Putamen (tissue), 1 donor: ENCODE results near the gene NFATC4.

Experiments used
- DNase-seq: peaks from one replicate; pipeline ENCODE4 v3.0.0-alpha.2; 2016; ENCODE audit warnings: low spot score

The NFATC4 gene

DNA sequence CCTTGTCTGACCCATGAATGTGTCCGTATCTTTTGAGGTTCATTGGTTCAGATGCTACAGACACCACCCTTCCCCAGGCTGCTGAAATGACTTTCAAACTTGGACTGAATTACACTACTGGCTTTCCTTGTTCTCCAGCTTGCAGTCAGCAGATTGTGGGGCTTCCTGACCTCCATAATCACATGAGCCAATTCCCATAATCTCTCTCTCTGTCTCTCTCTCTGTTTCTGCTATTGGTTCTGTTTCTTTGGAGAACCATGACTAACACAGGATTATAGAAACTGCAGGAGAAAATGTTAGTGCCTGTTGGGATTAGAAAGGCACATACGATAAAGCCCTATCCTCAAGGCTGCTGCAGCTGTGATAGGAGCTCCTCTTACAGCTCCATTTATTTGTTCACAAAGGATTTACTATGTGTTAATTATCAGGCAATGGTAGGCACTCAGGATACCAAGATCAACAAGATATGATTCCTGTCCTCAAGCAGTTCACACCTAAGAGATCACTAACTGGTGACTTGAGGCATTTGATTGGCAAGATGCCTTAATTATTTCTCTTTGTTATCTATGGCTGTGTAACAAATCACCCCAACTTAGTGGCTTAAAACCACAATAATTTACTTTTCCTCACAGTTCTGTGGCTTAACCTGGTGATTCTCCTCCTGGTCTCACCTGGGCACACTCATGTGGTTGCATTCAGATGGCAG, 20.6 kb downstream of the NFATC4 start:
- no peak for DNase-seq

DNA sequence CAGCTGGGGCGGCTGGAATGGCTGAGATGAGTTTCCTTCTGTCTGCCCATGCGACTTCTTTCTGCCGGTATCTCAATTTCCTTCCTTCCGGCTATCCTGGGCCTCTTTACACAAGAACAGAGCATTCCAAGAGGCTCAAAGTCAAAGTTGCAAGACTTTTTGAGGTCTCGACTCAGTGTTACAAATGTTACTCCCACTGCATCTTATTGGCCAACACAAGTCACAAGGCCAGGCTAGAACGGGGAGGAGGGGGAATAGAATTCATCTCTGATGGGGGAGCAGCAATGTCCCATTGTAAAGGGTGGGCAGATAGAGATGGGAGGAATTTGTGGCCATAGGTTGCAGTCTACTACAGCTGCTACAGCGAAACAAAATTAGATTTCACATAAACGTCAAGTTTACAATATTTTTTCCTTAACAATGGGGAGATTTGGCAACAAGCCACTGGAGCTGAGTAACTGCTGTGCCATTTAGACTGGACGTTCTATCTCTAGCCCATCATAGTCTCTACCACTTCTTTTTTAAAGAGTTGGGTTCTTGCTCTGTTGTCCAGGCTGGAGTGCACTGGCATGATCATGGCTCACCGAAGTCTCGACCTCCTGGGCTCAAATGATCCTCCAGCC, 21.4 kb downstream of the NFATC4 start:
- DNase-seq, result no peak

DNA sequence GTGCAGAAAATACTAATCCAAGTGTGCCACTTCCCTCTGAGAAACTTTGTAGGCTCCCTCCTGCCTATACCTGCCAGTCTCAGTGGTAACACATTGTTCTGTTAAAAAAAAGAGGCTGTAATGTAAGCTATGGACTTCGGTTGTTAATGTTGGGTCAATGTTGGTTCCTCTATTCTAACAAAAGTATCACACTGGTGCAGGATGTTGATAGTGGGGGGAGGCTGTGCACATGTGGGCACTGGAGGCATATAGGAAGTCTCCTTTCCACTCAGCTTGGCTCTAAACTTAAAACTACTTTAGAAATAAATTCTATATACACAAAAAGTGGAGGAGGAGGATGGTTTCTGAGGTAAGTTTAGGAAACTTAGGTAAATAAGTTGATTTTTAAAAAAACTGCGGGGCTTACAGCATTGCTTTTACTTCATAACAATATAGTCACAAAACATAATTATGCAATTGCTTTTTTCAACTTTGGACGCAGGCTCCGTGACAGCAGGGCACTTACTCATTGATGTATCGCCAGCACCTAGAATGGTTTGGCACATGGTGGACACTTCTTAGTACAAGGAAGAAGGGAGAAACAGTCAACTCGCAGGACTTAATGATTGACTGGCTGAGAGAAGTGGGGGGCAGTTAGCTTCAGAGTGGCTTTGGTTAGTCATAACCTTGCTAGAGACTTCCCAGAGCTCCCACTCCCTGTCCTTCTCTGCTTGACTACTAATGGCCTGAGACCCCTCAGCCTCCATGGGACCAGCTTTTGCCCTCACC, 22.9 kb downstream of the NFATC4 start:
- DNase-seq, result no peak

DNA sequence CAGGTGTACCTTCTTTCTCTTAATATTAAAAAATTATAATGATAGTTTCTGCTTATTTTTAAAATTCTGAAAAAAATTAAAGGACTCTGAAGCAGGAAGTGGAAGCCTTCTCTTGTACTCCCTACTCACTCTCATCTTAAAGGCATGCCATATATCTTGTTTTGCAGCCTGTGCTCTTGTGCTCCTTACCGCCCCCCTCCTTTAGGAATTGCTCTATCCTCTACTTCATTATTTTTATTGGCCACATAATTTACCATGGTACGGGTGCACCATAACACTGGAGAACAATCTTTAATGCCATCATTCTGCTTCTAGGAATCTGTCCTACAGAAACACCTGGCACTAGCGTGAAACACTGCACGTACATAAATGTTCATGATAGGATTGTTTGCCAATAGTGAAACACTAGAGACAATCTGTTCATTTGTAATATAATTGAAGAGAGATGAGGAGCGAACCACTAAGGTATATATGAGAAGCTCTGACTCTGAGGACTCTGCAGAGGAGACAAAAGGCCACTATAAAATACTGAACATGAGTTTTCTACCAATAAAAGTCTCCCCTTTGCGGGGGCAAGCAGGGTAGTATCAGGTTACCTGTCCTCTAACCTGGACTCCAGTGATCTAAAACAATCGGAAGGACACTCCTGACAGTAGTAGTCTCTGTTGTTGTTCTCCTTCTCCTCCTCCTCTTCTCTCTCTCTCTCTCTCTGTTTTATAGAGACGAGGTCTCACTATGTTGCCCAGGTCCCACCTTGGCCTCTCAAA, 24.5 kb downstream of the NFATC4 start:
- DNase-seq, result no peak

DNA sequence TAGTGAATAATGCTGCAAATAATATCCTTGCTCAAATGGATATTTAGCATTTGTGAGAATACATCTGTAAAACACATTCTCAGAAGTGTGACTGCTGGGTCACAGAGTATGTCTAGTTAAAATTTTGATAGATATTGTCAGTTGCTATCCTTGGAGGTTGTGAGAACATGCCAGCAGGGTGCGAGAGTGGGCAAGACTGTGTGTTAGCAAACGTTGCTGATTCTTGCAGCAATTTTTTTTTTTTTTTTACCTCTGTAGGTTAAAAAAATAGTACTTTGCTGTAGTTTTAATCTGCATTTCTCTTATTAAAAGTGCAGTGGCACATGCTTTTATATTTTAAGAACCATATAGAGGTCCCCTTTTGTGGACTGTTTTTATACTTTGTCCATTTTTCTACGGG, 26.3 kb downstream of the NFATC4 start:
- DNase-seq, result no peak

DNA sequence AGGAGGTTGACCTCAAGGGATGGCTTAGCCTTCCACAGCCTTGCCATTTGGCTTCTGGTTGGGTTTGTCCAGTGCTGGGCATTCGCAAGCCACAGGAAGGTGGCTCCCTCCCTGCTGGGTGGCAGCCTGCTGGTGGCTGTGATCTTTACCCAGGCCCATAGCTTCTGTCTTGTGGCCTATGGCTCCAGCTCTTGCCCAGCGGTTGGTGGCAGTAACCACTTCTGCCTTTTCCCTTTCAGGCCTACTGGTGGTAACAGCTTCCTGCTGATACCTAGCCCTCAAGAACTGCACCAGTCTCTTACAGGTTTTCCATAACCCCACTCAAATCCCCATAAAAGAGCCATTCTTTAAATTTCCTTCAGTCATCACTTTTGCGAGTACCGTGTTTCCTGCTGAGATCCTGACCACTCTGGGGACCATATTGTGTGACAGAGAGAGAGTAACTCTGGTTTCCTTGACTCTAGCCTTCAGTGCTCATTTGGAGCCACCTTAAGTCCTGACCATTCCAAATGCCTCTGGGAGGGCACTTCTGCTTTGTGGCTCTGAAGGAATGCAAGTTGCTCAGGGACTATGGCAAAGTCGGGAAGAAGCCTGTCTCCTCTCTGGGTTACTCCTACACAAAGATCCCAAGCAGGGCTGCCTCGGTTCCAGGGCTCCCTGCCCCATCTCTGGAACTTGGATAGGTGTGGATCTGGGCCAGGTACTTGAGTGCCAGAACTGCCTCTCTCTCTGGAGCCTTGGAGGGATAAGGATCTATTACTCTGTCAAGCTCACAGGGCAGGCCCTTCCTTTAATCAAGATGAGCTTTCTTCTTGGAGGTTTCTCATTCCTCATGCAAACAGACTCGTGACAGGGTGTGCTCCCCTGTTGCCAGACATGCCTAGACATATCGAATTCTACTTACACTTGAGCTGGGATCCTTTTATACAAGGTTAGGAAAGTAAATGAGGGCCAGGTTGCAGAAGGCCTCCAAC, 27.9 kb downstream of the NFATC4 start:
- no peak for DNase-seq

DNA sequence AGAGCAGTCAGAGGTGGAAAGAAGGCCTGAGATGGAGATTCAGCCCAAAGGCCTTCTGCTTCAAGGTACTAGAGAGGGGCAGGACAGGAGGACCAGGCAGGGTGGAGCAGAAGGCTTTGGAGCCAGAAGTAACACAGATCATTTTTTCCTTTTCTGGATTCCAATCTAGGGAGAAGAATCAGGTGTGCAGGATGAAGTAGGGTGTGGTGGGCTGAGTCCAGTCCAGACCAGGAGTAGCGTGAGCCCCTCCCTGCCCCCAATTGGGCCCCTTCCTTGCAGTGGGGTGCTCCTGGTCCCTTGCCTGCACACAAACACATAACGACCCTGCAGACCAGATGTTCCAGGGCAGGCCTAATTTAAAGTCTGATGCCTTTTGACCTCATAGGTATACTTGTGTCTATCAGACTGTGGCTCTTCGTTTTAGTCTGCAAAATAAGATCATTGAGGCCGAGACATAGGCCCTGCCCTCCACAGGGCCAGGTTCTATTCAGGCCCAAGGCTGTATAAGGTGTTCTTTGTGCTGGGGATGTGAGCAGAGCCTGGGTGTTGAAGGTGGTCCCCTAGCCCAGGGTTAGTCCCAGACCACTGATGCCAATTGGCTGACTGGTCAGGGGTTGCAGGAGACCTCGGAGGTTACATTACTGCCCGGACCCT, 29.8 kb downstream of the NFATC4 start:
- no peak for DNase-seq

DNA sequence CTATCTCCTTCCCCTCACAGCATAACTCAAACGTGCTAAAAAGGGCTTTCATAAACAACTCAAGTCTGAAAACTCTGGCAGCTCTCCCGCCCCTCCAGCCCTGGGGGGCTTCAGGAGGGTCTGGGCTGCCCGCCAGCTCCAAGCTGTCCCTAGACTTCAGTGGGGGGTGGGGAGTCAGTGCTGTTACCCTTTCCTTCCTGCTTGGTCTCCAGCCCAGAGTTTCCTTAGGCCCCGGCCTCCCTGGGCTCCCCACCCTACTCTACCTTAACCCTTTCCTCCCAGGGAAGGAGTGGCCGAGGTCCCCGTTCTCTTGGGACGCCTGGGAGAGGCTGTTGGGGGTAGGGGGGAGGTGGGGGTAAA, 30.3 kb downstream of the NFATC4 start:
- no peak for DNase-seq

DNA sequence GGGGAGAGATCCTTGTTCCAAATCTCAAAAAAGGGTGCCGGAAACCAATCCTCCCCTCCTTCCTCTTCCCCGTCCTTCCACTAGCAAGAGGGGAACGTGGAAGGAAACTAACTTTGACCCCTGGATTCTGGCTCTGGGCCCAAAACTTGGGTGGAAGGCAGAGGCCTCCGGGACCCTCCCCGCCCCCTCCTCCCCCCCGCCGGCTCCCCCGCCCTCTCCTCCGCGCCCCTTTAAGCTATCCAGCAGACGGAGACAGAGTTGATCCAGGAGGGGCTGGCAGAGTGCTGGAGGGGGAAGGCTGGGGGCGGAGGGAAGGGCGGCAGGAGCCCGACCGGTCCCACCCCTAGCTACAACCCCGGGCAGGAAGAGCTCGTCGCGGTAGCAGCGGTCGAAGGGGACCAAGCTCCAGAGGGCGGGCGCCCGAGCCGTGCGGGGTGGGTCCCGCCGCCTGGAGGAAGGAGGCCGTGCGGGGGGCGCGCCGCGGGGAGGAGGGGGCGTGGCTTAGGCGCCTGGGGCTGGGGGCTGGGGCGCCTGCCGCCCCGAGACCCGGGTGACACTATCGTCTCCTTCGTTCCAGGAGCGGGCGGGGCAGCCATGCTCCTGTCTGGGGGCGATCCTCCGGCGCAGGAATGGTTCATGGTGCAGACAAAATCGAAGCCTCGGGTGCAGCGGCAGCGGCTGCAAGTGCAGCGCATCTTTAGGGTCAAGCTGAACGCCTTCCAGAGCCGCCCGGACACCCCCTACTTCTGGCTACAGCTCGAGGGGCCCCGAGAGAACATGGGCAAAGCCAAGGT, 30.9 kb downstream of the NFATC4 start, which contains the start of gene NYNRIN:
Gene NYNRIN (plus strand): TSS at position 351 of the 794 bp plus-strand sequence. CDS start 244 bp downstream, at position 595.
- peak; percentile 11 for DNase-seq

DNA sequence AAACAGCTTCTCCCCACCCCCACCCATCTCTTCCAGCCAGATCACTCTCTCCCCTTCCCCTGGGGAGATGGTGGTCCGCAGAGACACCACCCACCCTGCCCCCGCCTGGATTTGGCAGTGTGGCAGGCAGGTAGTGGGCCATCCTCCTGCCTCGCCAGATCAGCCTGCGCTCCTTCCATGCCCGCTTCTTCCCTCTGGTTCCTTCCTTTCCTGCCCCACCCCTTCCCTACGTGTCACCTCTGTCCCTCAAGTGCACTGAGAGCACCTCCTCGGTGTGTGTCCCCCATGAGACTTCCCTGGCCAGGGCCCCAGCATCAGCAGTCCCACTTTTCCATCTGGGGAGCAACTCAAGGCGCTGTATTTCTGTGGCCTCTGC, 31.5 kb downstream of the NFATC4 start:
- no peak for DNase-seq

DNA sequence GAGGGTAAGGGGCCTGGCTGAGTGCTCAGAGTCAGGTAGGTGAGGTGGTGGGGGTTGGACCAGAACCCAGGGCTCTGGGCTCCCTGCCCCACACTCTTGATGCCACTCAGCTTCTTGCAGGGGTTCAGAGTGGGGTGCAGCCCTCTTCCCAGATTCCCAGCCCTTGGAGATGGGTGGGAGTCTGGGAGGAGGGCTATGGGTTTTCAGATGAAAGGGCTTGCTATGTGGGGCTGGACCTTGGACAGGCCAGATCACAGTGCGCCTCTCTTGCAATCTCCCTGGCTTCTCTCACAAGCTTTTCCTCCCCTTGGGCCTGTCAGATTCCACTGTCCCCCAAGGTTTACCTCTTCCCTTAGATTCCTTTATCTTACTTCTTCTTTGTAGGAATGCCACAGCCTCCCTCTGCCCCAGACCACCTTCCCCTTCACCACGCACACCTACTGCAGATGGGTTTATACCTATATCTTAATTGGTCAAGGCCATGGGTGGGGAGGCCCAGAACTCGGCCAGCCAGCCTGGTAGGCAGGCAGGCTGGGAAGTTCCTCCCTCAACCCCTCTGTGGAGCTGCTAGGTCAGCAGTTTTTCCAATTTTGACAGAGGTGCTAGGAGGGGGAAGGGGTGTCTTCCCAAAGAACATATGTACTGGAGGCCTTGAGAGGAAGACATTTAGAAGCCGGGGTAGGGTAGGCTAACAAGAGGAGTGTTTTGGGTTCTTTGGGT, 32.2 kb downstream of the NFATC4 start:
- DNase-seq, result no peak

DNA sequence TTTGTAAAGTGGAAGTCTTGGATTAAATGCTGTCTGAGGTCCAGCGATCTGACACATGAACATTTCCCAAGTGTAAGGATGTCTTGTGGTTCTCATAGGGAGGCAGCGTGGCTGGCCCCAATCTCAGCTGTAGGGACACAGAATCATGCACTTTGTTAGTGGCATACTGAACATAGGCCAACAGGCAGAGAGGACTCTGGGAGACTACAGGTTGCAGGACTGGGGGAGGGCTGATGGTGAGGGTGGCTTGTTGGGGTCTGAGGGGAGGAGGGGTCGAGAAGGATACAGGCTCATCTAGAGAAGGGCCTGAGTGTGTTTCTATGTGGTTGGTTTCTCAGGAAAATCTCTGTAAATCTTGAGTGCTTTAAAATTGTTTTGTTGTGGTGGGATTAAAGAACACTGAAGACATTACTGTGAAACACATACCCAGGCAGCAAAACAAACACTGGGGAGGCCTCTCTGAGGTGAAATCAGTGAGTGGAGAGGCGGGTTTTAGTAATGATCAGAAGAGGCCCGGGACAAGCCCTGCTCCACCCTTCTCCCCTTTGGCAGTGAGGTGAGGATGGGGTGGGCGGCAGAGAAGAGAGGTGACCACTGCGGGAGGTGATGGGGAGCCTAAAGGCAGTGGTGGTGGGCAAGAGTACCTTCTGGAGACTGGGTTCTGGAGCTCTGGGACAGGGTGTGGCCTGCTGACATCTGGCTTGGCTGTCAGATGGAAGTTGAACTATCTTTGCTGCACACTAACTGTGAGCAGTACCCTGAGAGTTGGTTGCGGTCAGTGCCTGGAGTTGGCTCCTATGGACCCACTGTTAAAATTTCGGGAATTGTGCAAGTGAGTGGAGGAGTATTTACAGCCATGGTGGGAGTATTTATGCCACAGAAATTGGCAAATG, 34.1 kb downstream of the NFATC4 start:
- no peak for DNase-seq

DNA sequence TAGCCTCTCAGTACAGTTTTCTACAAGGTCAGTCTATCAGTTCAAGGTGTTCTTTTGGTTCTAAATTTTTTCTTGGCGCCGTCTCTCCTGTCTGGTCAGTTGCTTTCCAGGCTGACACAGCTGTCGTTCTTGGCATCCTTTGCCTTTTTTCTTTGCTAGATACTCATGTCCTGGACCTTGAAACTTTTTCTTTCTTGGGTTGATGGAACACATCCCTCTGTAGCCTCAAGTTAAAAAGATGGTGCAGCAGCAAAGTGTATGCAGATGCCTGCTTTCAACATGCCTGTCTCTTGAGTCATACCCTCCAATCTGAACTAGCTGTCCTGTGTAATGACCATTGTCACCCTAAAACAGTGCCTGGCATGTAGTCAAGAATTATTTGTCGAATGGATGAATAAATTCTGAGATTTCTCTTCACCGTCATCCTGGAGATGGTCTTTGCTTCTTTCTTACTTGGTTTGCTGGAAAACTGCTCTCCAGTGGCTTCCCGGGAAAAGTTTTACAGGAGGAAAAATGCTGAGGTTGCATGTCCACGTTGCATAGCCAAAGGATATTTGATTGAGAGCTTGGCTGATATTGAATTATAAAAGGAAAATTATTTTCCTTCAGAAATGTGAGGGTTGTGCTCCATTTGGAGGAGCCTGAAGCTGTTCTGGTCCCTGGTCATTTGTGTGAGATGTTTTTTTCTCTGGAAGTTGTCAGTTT, 35.5 kb downstream of the NFATC4 start:
- DNase-seq, result no peak

DNA sequence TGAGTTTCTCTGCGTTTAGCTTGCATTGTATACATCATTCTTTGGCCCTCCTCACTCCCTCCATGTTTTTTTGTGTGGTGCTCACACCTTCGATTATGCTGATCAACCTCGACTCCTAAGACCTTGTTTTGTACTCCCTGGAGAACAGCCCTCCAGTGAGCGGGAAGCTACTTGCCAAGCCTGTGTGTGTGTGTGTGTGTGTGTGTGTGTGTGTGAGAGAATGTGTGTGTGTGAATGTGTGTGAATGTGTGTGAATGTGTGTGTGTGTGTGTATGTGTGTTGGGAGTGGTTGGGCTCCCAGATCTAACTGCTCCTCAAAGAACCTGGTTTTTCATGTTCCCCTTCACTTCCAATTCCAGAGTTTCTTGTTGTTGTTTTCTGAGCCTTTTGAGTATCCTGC, 36.8 kb downstream of the NFATC4 start:
- no peak for DNase-seq

DNA sequence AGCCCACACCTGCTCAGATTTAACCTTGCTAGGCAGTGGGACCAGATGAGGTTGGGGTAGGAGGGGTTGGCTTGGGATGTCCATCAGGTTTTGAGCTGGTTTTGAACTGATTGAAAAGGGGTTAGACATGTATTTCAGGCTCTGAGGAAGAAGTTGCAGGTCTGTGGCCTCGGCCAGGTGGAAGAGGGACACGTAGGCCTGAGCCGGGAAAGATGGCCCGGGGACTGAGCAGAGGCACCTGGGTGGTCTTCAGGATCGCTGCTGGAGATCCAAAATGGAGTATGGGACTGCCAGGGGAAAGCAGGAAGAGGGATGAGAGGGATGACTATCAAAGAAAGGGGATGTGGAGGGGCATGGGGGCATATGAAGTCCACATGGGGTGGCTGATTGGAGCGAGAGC, 38.4 kb downstream of the NFATC4 start:
- DNase-seq, result no peak

DNA sequence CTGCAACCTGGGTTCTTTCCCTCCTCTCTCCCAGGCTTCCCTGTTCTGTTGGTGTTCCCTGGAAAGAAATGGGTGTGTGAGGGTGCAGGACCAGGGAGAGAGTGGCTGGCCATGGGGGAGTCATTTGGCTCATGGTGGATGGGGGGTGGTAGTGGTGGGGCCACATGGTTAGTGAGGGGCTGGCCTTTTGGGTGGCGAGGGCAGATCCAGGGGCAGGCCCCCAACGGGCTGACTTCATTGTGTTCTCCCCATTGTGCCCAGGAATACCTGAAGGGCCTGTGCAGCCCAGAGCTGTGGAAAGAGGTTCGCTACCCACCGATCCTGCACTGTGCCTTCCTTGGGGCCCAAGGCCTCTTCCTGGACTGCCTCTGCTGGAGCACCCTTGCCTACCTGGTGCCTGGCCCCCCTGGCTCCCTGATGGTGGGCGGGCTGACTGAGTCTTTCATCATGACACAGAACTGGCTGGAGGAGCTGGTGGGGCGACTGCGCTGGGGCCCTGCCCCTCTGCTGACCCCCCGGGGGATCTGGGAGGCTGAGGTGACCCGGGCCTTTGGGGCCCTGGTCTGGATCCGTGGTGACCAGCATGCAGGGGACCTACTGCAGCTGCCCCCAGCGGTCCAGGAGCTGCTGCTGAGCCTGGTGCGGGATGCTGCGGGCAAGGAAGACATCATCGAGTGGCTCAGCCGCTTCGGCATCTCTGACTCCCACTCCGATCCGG, 39.8 kb downstream of the NFATC4 start:
- DNase-seq, result no peak

DNA sequence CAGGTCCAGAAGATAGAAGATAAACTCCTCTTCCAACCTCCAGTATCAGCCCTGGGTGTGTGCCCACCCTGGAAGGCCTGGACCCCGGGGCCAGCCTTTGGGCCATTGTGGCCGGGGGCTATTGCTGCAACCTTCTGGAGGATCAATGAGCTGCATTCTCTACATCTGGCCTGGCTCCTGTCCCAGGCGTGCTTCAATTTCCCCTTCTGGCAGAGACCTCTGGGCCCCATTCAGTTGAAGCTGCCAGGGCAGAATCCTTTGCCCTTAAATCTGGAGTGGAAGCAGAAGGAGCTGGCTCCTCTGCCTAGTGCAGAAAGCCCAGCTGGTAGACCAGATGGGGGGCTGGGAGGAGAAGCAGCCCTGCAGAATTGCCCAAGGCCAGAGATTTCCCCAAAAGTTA, 40.8 kb downstream of the NFATC4 start:
- no peak for DNase-seq
